NCI-H510A treated with DMSO at 0.1 percent for 48 hours (cell line): Measurements from ENCODE around the gene PMFBP1.
"Not testable (repeated sequence)": the region's sequence is repeated elsewhere in the genome, so short reads cannot be mapped to it uniquely, and the experiment has no call there.

Source experiments
- DNase-seq: peaks from one replicate; lab custom pipeline; 2025; lab: John Stamatoyannopoulos, UW

Gene PMFBP1

GRCh38 chr16:72105978-72106377, 66.0 kb downstream of the PMFBP1 start:
- no peak for DNase-seq

GRCh38 chr16:72104905-72105304, 67.0 kb downstream of the PMFBP1 start:
- DNase-seq = no peak

- no peak for DNase-seq
Measured at GRCh38 chr16:72101195-72101594, 70.8 kb downstream of the PMFBP1 start.

- peak; percentile 38 for DNase-seq
Measured at GRCh38 chr16:72099377-72099818, 72.6 kb downstream of the PMFBP1 start.

GRCh38 chr16:72098936-72099335, 73.0 kb downstream of the PMFBP1 start:
- no peak for DNase-seq

- DNase-seq = no peak
Measured at GRCh38 chr16:72094266-72094610, 77.7 kb downstream of the PMFBP1 start.

GRCh38 chr16:72093448-72094265, 78.3 kb downstream of the PMFBP1 start, which contains the start of the genes DHX38 and TXNL4B:
Gene DHX38 (plus strand): TSS chr16:72093847. CDS start chr16:72096158, 2,311 bp downstream.
Gene TXNL4B (minus strand): TSS chr16:72093620. CDS start chr16:72090749, 2,871 bp downstream.
- peak; percentile 96 for DNase-seq

- DNase-seq = peak; percentile 9
Measured at GRCh38 chr16:72092832-72093447, 79.0 kb downstream of the PMFBP1 start.

- no peak for DNase-seq
Measured at GRCh38 chr16:72091217-72091616, 80.7 kb downstream of the PMFBP1 start.

- DNase-seq = no peak
Measured at GRCh38 chr16:72085002-72085401, 87.0 kb downstream of the PMFBP1 start.

GRCh38 chr16:72084445-72084844, 87.5 kb downstream of the PMFBP1 start:
- DNase-seq = no peak

- no peak for DNase-seq
Measured at GRCh38 chr16:72083778-72084404, 88.1 kb downstream of the PMFBP1 start.

GRCh38 chr16:72076991-72077706, 94.8 kb downstream of the PMFBP1 start:
- not testable (repeated sequence) for DNase-seq

- DNase-seq = not testable (repeated sequence)
Measured at GRCh38 chr16:72075067-72075466, 96.9 kb downstream of the PMFBP1 start.

- no peak for DNase-seq
Measured at GRCh38 chr16:72073560-72074230, 98.3 kb downstream of the PMFBP1 start.

- no peak for DNase-seq
Measured at GRCh38 chr16:72072514-72073342, 99.2 kb downstream of the PMFBP1 start.
